Liver (tissue), 9 donors: ENCODE data around the gene REXO1. TPM values are rescaled to one million over a fixed set of nuclear protein-coding genes. Genes with fewer than 3 reads are reported as not detected.

Source experiments
- DNase-seq: peaks from one replicate; pipeline ENCODE4 v3.0.0-alpha.2; 2017; ENCODE audit warnings: low spot score
- H3K27ac ChIP-seq, 2 donors: one replicate each; pipeline ENCODE4 v1.7.0; 2013; ENCODE audit warnings: inconsistent platforms in 2 of 2, low read length in 2 of 2, control low read depth in 1 of 2, low read depth in 1 of 2, mild to moderate bottlenecking in 1 of 2
- H3K27me3 ChIP-seq, 4 donors: one replicate each; pipeline versions ENCODE4 v1.6.1 to v1.7.0; 2013; ENCODE audit warnings: low read length in 3 of 4, inconsistent platforms in 1 of 4, mild to moderate bottlenecking in 1 of 4, moderate library complexity in 1 of 4; ENCODE audit not compliant: control insufficient read depth in 4 of 4, insufficient read depth in 4 of 4
- H3K36me3 ChIP-seq, 4 donors: one replicate each; pipeline versions ENCODE4 v1.6.1 to v1.7.0; 2013; ENCODE audit warnings: low read length in 3 of 4, mild to moderate bottlenecking in 3 of 4, low read depth in 1 of 4, moderate library complexity in 1 of 4; ENCODE audit not compliant: control insufficient read depth in 4 of 4, insufficient read depth in 3 of 4
- H3K4me1 ChIP-seq, 4 donors: one replicate each; pipeline versions ENCODE4 v1.6.1 to v1.7.0; 2013; ENCODE audit warnings: low read length in 3 of 4, mild to moderate bottlenecking in 3 of 4, moderate library complexity in 1 of 4; ENCODE audit not compliant: control insufficient read depth in 4 of 4, insufficient read depth in 4 of 4
- H3K4me3 ChIP-seq, 3 donors: one replicate each; pipeline versions ENCODE4 v1.6.1 to v1.7.0; 2013; ENCODE audit warnings: low read length in 3 of 3, control low read depth in 1 of 3, low read depth in 1 of 3, mild to moderate bottlenecking in 1 of 3
- H3K9ac ChIP-seq, 2 donors: one replicate each; pipeline ENCODE4 v1.7.0; 2013; ENCODE audit warnings: low read length in 2 of 2, mild to moderate bottlenecking in 2 of 2, moderate library complexity in 2 of 2, control low read depth in 1 of 2, low read depth in 1 of 2
- H3K9me3 ChIP-seq, 4 donors: one replicate each; pipeline versions ENCODE4 v1.6.1 to v1.7.0; 2013; ENCODE audit warnings: low read length in 3 of 4; ENCODE audit not compliant: control insufficient read depth in 4 of 4
- ATF3 ChIP-seq: IDR thresholded peaks from 2 replicates; pipeline ENCODE4 v1.6.1; 2016; ENCODE audit warnings: antibody characterized with exemption
- EGR1 ChIP-seq, 2 donors: IDR thresholded peaks; 2 replicates each; pipeline ENCODE4 v1.6.1; 2016 to 2018; ENCODE audit warnings: antibody characterized with exemption in 2 of 2, low read depth in 2 of 2
- FOXA1 ChIP-seq: IDR thresholded peaks from 2 replicates; pipeline ENCODE4 v1.6.1; 2016; ENCODE audit warnings: antibody characterized with exemption
- FOXA2 ChIP-seq: IDR thresholded peaks from 2 replicates; pipeline ENCODE4 v1.6.1; 2016; ENCODE audit warnings: antibody characterized with exemption
- GABPA ChIP-seq, 2 donors: IDR thresholded peaks in 1 of 2; conservative IDR thresholded peaks in 1 of 2; 2 replicates each; pipeline ENCODE4 v1.6.1; 2016; ENCODE audit warnings: antibody characterized with exemption in 2 of 2, mild to moderate bottlenecking in 1 of 2, moderate library complexity in 1 of 2
- HNF4A ChIP-seq, 2 donors: conservative IDR thresholded peaks; 2 replicates each; pipeline ENCODE4 v1.6.1; 2016; ENCODE audit warnings: antibody characterized with exemption in 2 of 2, mild to moderate bottlenecking in 2 of 2
- HNF4G ChIP-seq: IDR thresholded peaks from 2 replicates; pipeline ENCODE4 v1.6.1; 2016; ENCODE audit warnings: antibody characterized with exemption
- JUND ChIP-seq, 2 donors: IDR thresholded peaks; 2 replicates each; pipeline ENCODE4 v1.6.1; 2016; ENCODE audit warnings: antibody characterized with exemption in 2 of 2
- NR2F2 ChIP-seq: IDR thresholded peaks from 2 replicates; pipeline ENCODE4 v1.6.1; 2016; ENCODE audit warnings: antibody characterized with exemption
- RAD21 ChIP-seq, 2 donors: IDR thresholded peaks; 2 replicates each; pipeline ENCODE4 v1.6.1; 2016; ENCODE audit warnings: antibody characterized with exemption in 2 of 2, mild to moderate bottlenecking in 2 of 2
- RXRA ChIP-seq, 2 donors: IDR thresholded peaks; 2 replicates each; pipeline ENCODE4 v1.6.1; 2017 to 2018; ENCODE audit warnings: antibody characterized with exemption in 2 of 2, mild to moderate bottlenecking in 1 of 2
- SP1 ChIP-seq: IDR thresholded peaks from 2 replicates; pipeline ENCODE4 v1.6.1; 2018; ENCODE audit warnings: antibody characterized with exemption, mild to moderate bottlenecking
- TAF1 ChIP-seq: conservative IDR thresholded peaks from 2 replicates; pipeline ENCODE4 v1.6.1; 2016; ENCODE audit warnings: antibody characterized with exemption, mild to moderate bottlenecking
- YY1 ChIP-seq: IDR thresholded peaks from 2 replicates; pipeline ENCODE4 v1.6.1; 2016; ENCODE audit warnings: antibody characterized with exemption, mild to moderate bottlenecking
- WGBS: extraction: QIAGEN DNeasy Blood & Tissue Kit; methylation state at CpG from one replicate; pipeline ENCODE4 v1.1.7; 2013; 5-methylcytosine and 5-hydroxymethylcytosine counted together
- polyA plus RNA-seq, 2 donors: library from polyadenylated mRNA; stranded (reverse) in 1 of 2; unstranded in 1 of 2; fragments of 200-250 nt in 1 of 2; fragments of >200 nt in 1 of 2; fragmentation: Nextera tagmentation in 1 of 2; extraction: Ambion mirVana in 1 of 2; gene quantifications; one replicate each; pipeline versions ENCODE4 v1.2.1 to v1.2.3, GENCODE V29; 2013 to 2015
- total RNA-seq, 2 donors: library from RNA; depleted of rRNA; stranded (reverse); fragments of >200 nt; gene quantifications; one replicate each; pipeline ENCODE4 v1.2.3, GENCODE V29; 2014
- TF ChIP-seq, protein P1 (sequence below): fragments of 150-350 bp; IDR thresholded peaks from 2 replicates; pipeline ENCODE4 v1.5.1; 2017; ENCODE audit warnings: improper control_type of control experiment, low read depth, low read length; ENCODE audit not compliant: missing input control
- TF ChIP-seq, protein P2 (sequence below): IDR thresholded peaks from 2 replicates; pipeline ENCODE4 v1.6.1; 2016; ENCODE audit warnings: antibody characterized with exemption
- TF ChIP-seq, protein P3 (sequence below): IDR thresholded peaks from 2 replicates; pipeline ENCODE4 v1.6.1; 2016; ENCODE audit warnings: antibody characterized with exemption, mild to moderate bottlenecking
- donor health status: healthy.
- donor health status: healthy.
- donor health status: healthy.
- donor health status: healthy.
- donor health status: healthy.

Gene REXO1
- total and polyA plus RNA-seq, 4 donors: 2.0 to 11.5 (median 9.2) TPM

DNA sequence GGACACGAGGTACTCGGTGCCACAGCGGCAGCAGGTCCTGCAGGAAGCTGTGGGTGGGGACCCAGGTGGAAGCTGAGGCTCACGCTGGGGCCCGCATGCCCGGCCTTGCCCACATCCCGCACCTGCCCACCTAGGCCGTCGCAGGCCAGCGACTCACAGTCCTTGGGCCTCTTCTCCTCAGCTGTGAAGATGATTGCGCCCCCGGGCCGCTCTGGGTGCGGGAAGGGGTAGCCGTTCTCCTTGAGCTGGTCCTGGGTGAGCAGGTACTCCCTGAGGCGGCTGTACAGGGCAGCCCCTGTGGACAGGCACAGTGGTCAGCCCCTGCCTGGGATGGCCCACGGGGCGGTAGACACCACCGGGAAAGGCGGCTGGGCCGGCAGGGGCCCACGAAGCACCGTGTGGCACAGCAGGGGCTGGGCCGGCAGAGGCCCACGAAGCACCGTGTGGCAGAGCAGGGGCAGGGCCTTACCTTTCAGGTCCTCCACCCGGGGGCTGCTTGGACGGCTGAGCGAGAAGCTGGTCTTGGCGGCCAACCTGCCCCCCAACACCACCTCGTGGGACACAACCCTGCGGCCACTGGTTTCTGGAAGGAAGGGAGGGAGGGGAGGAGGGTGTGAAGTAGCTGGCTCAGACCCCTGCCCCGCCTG is 29.6 kb downstream of the REXO1 start:
- H3K9me3 ChIP-seq: no peaks in the 10 kb centered on the region
- DNase-seq: no peak
- H3K4me1 ChIP-seq: peaks cover 0 to under 1% (median 0%) of the 10 kb centered on the region in 4 donors
- no peak overlapping the region for H3K27ac ChIP-seq
- WGBS: 96% methylated on average over 33 of the region's 33 CpGs
- no peak overlapping the region for H3K9ac ChIP-seq
- H3K4me3 ChIP-seq: no peak overlapping the region
- H3K27me3 ChIP-seq: no peaks in the 10 kb centered on the region
- no peak for TF ChIP-seq EGR1 (IDR thresholded peaks at IDR 0.05; ENCODE audit: low read depth in 2 of 2)
- no peak for TF ChIP-seq YY1
- TF ChIP-seq FOXA1: no peak
- no peak for TF ChIP-seq ATF3
- TF ChIP-seq RAD21 (IDR thresholded peaks at IDR 0.05): no peak
- no peak for TF ChIP-seq JUND (IDR thresholded peaks at IDR 0.05)
- TF ChIP-seq RXRA (IDR thresholded peaks at IDR 0.05): no peak
- TF ChIP-seq HNF4A (conservative IDR thresholded peaks at IDR 0.05): no peak
- TF ChIP-seq GABPA (IDR thresholded peaks at IDR 0.05 in 1 of 2, conservative IDR thresholded peaks at IDR 0.05 in 1 of 2): no peak
- no peak for TF ChIP-seq HNF4G
- TF ChIP-seq, protein P1, sequence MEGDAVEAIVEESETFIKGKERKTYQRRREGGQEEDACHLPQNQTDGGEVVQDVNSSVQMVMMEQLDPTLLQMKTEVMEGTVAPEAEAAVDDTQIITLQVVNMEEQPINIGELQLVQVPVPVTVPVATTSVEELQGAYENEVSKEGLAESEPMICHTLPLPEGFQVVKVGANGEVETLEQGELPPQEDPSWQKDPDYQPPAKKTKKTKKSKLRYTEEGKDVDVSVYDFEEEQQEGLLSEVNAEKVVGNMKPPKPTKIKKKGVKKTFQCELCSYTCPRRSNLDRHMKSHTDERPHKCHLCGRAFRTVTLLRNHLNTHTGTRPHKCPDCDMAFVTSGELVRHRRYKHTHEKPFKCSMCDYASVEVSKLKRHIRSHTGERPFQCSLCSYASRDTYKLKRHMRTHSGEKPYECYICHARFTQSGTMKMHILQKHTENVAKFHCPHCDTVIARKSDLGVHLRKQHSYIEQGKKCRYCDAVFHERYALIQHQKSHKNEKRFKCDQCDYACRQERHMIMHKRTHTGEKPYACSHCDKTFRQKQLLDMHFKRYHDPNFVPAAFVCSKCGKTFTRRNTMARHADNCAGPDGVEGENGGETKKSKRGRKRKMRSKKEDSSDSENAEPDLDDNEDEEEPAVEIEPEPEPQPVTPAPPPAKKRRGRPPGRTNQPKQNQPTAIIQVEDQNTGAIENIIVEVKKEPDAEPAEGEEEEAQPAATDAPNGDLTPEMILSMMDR: no peak
- TF ChIP-seq NR2F2: no peak
- TF ChIP-seq SP1: no peak
- TF ChIP-seq, protein P2, sequence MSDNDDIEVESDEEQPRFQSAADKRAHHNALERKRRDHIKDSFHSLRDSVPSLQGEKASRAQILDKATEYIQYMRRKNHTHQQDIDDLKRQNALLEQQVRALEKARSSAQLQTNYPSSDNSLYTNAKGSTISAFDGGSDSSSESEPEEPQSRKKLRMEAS: no peak
- TF ChIP-seq, protein P3, sequence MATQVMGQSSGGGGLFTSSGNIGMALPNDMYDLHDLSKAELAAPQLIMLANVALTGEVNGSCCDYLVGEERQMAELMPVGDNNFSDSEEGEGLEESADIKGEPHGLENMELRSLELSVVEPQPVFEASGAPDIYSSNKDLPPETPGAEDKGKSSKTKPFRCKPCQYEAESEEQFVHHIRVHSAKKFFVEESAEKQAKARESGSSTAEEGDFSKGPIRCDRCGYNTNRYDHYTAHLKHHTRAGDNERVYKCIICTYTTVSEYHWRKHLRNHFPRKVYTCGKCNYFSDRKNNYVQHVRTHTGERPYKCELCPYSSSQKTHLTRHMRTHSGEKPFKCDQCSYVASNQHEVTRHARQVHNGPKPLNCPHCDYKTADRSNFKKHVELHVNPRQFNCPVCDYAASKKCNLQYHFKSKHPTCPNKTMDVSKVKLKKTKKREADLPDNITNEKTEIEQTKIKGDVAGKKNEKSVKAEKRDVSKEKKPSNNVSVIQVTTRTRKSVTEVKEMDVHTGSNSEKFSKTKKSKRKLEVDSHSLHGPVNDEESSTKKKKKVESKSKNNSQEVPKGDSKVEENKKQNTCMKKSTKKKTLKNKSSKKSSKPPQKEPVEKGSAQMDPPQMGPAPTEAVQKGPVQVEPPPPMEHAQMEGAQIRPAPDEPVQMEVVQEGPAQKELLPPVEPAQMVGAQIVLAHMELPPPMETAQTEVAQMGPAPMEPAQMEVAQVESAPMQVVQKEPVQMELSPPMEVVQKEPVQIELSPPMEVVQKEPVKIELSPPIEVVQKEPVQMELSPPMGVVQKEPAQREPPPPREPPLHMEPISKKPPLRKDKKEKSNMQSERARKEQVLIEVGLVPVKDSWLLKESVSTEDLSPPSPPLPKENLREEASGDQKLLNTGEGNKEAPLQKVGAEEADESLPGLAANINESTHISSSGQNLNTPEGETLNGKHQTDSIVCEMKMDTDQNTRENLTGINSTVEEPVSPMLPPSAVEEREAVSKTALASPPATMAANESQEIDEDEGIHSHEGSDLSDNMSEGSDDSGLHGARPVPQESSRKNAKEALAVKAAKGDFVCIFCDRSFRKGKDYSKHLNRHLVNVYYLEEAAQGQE: no peak
- TF ChIP-seq TAF1: no peak
- peaks cover 22 to 65% (median 41%) of the 10 kb centered on the region in 4 donors for H3K36me3 ChIP-seq

DNA sequence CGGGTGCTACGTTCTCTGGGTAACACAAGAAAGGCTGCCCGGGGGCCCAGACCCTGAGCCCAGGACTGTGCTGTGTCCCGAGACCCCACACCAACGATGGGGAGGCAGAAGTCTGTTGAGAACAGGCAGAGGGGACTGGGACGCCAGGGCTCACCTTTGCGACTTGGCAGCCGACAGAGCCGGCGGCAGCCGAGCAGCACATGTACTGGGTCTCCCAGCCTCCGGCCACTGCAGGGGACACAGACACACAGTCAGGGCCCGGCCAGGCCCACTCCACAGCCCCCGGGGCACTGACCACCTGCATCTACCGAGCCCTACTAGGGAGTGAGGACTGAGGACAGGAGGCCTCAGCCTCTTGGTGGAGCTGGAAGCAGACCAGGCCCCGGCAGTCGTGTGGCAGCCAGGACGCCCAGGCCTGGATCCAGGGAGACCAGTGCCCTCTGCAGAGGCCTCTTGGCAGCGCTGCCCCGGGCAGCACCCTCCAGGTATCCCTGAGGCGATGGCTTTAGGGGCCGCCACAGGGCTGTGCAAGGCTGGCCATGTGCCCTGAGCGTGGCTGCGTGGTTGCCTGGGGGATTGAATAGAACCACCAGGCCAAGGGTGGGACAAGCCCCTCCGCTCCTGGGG is 30.6 kb downstream of the REXO1 start:
- no peak overlapping the region for H3K9ac ChIP-seq
- 88% methylated on average over 25 of the region's 25 CpGs for WGBS
- H3K4me1 ChIP-seq: peaks cover 0 to 11% (median 6%) of the 10 kb centered on the region in 4 donors
- peaks cover 18 to 59% (median 39%) of the 10 kb centered on the region in 4 donors for H3K36me3 ChIP-seq
- DNase-seq: no peak
- no peaks in the 10 kb centered on the region for H3K9me3 ChIP-seq
- no peak overlapping the region for H3K27ac ChIP-seq
- no peaks in the 10 kb centered on the region for H3K27me3 ChIP-seq
- no peak overlapping the region for H3K4me3 ChIP-seq
- TF ChIP-seq SP1 (no peak), FOXA2 (no peak), HNF4A (conservative IDR thresholded peaks at IDR 0.05) (no peak), YY1 (no peak), RXRA (IDR thresholded peaks at IDR 0.05) (no peak), EGR1 (IDR thresholded peaks at IDR 0.05; ENCODE audit: low read depth in 2 of 2) (no peak), NR2F2 (no peak), GABPA (IDR thresholded peaks at IDR 0.05 in 1 of 2, conservative IDR thresholded peaks at IDR 0.05 in 1 of 2) (no peak), JUND (IDR thresholded peaks at IDR 0.05) (no peak), ATF3 (no peak), RAD21 (IDR thresholded peaks at IDR 0.05) (no peak), FOXA1 (no peak)
- TF ChIP-seq, protein P3: no peak
- TF ChIP-seq, protein P1: no peak
- TF ChIP-seq, protein P2: no peak
